ENCODE measurements around the gene STK17A. TPM values are rescaled to one million over a fixed set of nuclear protein-coding genes. Genes with fewer than 3 reads are reported as not detected.

Gene STK17A
- total and polyA plus RNA-seq, 9 donors, result 9.9 to 19.9 (median 12.7) TPM

GRCh38 chr7:43653891-43654504 is 71.1 kb downstream of the STK17A start:
- no peaks in the 10 kb centered on the region for H3K36me3 ChIP-seq
- no peaks in the 10 kb centered on the region for H3K27me3 ChIP-seq
- intact Hi-C loops (cut with DNase I), result no loop called here
- TF ChIP-seq CTCF (IDR thresholded peaks at IDR 0.05), result no peak
- H3K4me1 ChIP-seq (ENCODE audit: insufficient read depth), result peaks cover 19% of the 10 kb centered on the region
- DNase-seq, result no peak
- 91 to 94% (median 93%) methylated on average over 4 of the region's 4 CpGs for WGBS, 3 donors
- no peaks in the 10 kb centered on the region for H3K9me3 ChIP-seq
- no peak overlapping the region for H3K4me3 ChIP-seq
- H3K27ac ChIP-seq, result no peak overlapping the region

- WGBS, 3 donors, result 97 to 98% (median 98%) methylated on average over 3 of the region's 3 CpGs
- no peaks in the 10 kb centered on the region for H3K36me3 ChIP-seq
- DNase-seq, result no peak
- no peak overlapping the region for H3K4me3 ChIP-seq
- TF ChIP-seq EP300 (IDR thresholded peaks at IDR 0.05), result no peak
- no peaks in the 10 kb centered on the region for H3K9me3 ChIP-seq
- intact Hi-C loops (cut with DNase I), result no loop called here
- H3K27ac ChIP-seq, result no peak overlapping the region
- peaks cover 19% of the 10 kb centered on the region for H3K4me1 ChIP-seq (ENCODE audit: insufficient read depth)
- no peaks in the 10 kb centered on the region for H3K27me3 ChIP-seq
Measured at GRCh38 chr7:43655584-43655983, 72.7 kb downstream of the STK17A start.

- Histone ChIP-seq H3K27ac (no peak overlapping the region), H3K9me3 (no peaks in the 10 kb centered on the region), H3K4me1 (ENCODE audit: insufficient read depth) (peaks cover 13% of the 10 kb centered on the region), H3K36me3 (no peaks in the 10 kb centered on the region), H3K27me3 (no peaks in the 10 kb centered on the region), H3K4me3 (no peak overlapping the region)
- intact Hi-C loops (cut with DNase I), result no loop called here
- TF ChIP-seq CTCF (IDR thresholded peaks at IDR 0.05) (no peak), POLR2A (IDR thresholded peaks at IDR 0.05) (no peak), EP300 (IDR thresholded peaks at IDR 0.05) (no peak)
- 97 to 100% (median 98%) methylated on average over 2 of the region's 2 CpGs for WGBS, 3 donors
- no peak for DNase-seq
Measured at GRCh38 chr7:43656997-43657396, 74.1 kb downstream of the STK17A start.

- no peaks in the 10 kb centered on the region for H3K9me3 ChIP-seq
- intact Hi-C loops (cut with DNase I), result no loop called here
- TF ChIP-seq EP300 (IDR thresholded peaks at IDR 0.05) (no peak), POLR2A (IDR thresholded peaks at IDR 0.05) (no peak), CTCF (IDR thresholded peaks at IDR 0.05) (no peak)
- H3K27ac ChIP-seq, result peak overlapping the region; percentile 14 to 76
- H3K27me3 ChIP-seq, result no peaks in the 10 kb centered on the region
- no peaks in the 10 kb centered on the region for H3K36me3 ChIP-seq
- DNase-seq, result no peak
- WGBS, 3 donors, result 54 to 74% (median 58%) methylated on average over 7 of the region's 7 CpGs
- peaks cover 10% of the 10 kb centered on the region for H3K4me1 ChIP-seq (ENCODE audit: insufficient read depth)
- H3K4me3 ChIP-seq, result no peak overlapping the region
Measured at GRCh38 chr7:43658718-43659548, 76.0 kb downstream of the STK17A start.

GRCh38 chr7:43659549-43659896 is 76.6 kb downstream of the STK17A start:
- intact Hi-C loops (cut with DNase I), result no loop called here
- no peak overlapping the region for H3K4me3 ChIP-seq
- H3K27ac ChIP-seq, result peak overlapping the region in 1 of 2 donors; percentile 76
- DNase-seq, result no peak
- peaks cover 11% of the 10 kb centered on the region for H3K4me1 ChIP-seq (ENCODE audit: insufficient read depth)
- TF ChIP-seq EP300 (IDR thresholded peaks at IDR 0.05) (no peak), CTCF (IDR thresholded peaks at IDR 0.05) (no peak), POLR2A (IDR thresholded peaks at IDR 0.05) (no peak)
- no peaks in the 10 kb centered on the region for H3K27me3 ChIP-seq
- no peaks in the 10 kb centered on the region for H3K36me3 ChIP-seq
- H3K9me3 ChIP-seq, result no peaks in the 10 kb centered on the region

Data from ovary (tissue), 9 donors.